Activated naive CD8-positive, alpha-beta T cell treated with anti-CD3 and anti-CD28 coated beads, Interleukin-2, amount 50 U/mL, for 24 hours (primary cell): ENCODE results near the gene AP5Z1.

Source experiments
- ATAC-seq: fragments of 150-1000 bp; cut with Tn5 transposase; one replicate; pipeline ENCODE4 v1.10.0; 2021
- DNase-seq: peaks from one replicate; pipeline ENCODE4 v3.0.0; 2021
- H3K27ac Mint-ChIP-seq: one replicate; pipeline ENCODE4 v1.8.0; 2021; ENCODE audit warnings: mild to moderate bottlenecking, mixed read lengths
- H3K27me3 Mint-ChIP-seq: one replicate; pipeline ENCODE4 v1.8.0; 2021; ENCODE audit warnings: mixed read lengths
- H3K36me3 Mint-ChIP-seq: one replicate; pipeline ENCODE4 v1.8.0; 2021; ENCODE audit warnings: low read depth, mixed read lengths
- H3K4me1 Mint-ChIP-seq: one replicate; pipeline ENCODE4 v1.8.0; 2021; ENCODE audit warnings: mixed read lengths
- H3K4me3 Mint-ChIP-seq: one replicate; pipeline ENCODE4 v1.8.0; 2021; ENCODE audit warnings: mild to moderate bottlenecking, moderate library complexity, mixed read lengths
- H3K9me3 Mint-ChIP-seq: one replicate; pipeline ENCODE4 v1.8.0; 2021; ENCODE audit warnings: mixed read lengths

Gene AP5Z1

DNA sequence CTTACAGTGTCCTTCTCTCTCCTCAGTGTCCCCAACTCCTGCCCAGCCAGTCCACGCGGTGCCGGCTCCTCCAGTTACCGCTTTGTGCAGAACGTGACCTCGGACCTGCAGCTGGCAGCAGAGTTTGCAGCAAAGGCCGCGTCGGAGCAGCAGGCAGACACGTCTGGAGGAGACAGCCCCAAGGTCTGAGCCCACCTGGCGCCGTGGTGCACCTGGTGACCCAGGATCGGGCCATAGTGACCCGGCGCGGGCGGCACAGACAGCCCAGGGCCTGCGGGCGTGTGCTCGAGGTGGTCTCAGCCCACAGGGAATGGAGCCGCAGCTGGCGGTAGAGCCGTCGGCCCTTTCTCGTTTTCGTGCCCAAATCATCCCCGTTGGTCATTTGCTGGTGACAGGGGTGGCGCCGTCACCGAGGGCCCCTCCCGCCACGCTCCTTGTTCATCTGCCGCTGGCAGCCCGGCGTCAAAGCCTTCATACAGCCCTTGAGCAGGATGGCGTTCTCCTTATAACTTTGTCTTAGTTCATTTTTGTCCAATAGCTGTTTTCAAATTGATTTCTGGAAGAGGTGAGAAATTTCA, 20.9 kb upstream of the AP5Z1 start:
- DNase-seq = no peak
- Mint-ChIP-seq H3K36me3 (peaks cover 12% of the 10 kb centered on the region), H3K27ac (no peak overlapping the region), H3K4me1 (peaks cover 14% of the 10 kb centered on the region), H3K9me3 (no peaks in the 10 kb centered on the region), H3K27me3 (no peaks in the 10 kb centered on the region), H3K4me3 (no peak overlapping the region)
- no peak for ATAC-seq

DNA sequence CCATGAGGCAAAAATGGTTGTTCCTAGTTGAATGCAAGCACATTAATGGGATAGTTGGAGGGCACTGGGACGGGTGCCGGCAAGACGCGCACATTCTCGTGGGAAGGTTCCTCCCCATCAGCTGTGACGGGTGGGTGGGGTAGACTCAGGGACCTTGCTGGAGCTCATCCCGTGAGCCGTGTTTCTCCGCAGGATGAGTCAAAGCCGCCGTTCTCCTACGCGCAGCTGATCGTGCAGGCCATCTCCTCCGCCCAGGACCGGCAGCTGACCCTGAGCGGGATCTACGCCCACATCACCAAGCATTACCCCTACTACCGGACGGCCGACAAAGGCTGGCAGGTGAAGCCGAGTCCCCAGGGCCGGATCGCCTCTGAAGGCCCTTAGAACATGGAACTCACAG, 20.4 kb upstream of the AP5Z1 start:
- no peaks in the 10 kb centered on the region for H3K9me3 Mint-ChIP-seq
- DNase-seq = no peak
- no peak for ATAC-seq
- H3K4me1 Mint-ChIP-seq = peaks cover 14% of the 10 kb centered on the region
- no peak overlapping the region for H3K4me3 Mint-ChIP-seq
- no peak overlapping the region for H3K27ac Mint-ChIP-seq
- H3K27me3 Mint-ChIP-seq = no peaks in the 10 kb centered on the region
- peaks cover 15% of the 10 kb centered on the region for H3K36me3 Mint-ChIP-seq

DNA sequence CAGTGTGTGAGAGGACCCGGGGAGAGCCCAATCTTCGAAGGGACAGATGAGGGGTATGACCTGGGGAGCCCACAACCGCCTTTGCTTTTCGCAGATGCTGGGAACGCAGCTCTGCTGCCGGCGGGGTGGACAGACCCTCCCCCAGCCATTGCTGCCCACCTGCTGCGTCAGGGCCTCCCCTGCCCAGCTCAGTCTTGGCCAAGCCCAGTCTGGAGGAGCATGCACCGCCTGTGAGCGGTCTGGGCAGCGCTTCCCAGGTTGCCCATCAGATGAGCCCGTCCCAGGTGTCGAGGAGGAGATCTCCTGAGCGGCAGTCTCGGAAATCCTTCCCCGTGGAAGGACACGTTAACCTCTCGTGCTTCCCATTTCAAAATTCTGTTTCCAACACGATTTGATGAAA, 17.3 kb upstream of the AP5Z1 start:
- ATAC-seq = no peak
- H3K9me3 Mint-ChIP-seq = no peaks in the 10 kb centered on the region
- peaks cover 19% of the 10 kb centered on the region for H3K36me3 Mint-ChIP-seq
- H3K4me3 Mint-ChIP-seq = no peak overlapping the region
- no peak for DNase-seq
- no peak overlapping the region for H3K27ac Mint-ChIP-seq
- no peaks in the 10 kb centered on the region for H3K27me3 Mint-ChIP-seq
- H3K4me1 Mint-ChIP-seq = peaks cover 6% of the 10 kb centered on the region

DNA sequence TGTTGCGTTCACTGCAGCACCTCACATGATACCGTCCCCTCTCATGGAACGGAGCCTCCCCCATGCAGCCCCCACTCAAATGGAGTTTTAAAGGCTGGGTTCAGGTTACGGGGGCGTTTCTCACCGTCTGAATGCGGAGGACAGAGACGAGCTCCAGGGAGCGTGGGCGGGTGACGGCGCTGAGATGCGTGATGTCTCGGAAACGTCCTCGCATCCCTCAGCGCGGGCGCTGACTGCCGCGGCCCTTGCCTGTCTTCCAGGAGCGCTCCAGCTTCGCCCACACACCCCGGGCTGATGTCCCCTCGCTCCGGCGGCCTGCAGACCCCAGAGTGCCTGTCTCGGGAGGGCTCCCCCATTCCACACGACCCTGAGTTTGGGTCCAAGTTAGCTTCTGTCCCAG, 16.6 kb upstream of the AP5Z1 start:
- no peak overlapping the region for H3K27ac Mint-ChIP-seq
- no peaks in the 10 kb centered on the region for H3K9me3 Mint-ChIP-seq
- ATAC-seq (no peak), DNase-seq (no peak)
- peaks cover under 1% of the 10 kb centered on the region for H3K4me1 Mint-ChIP-seq
- H3K4me3 Mint-ChIP-seq = no peak overlapping the region
- H3K27me3 Mint-ChIP-seq = no peaks in the 10 kb centered on the region
- peaks cover 19% of the 10 kb centered on the region for H3K36me3 Mint-ChIP-seq

- Mint-ChIP-seq H3K27ac (no peak overlapping the region), H3K9me3 (no peaks in the 10 kb centered on the region), H3K4me3 (no peak overlapping the region), H3K36me3 (peaks cover 19% of the 10 kb centered on the region), H3K27me3 (no peaks in the 10 kb centered on the region), H3K4me1 (no peaks in the 10 kb centered on the region)
- no peak for ATAC-seq
- DNase-seq = no peak
Observed at GRCh38 chr7:4759211-4759610, 16.2 kb upstream of the AP5Z1 start.

DNA sequence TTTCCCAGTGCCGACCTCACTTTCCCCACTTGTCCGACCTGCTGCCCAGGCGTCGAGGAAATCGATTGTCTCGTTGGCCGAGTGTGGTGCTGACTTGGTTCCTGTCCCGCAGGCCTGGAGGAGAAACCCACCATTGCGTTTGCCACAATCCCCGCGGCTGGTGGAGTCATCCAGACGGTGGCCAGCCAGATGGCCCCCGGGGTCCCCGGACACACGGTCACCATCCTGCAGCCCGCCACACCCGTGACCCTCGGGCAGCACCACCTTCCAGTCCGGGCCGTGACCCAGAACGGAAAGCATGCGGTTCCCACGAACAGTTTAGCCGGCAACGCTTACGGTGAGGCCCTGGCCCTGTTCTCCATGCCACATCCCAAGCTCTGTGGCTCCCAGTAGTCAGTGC, 14.5 kb upstream of the AP5Z1 start:
- H3K9me3 Mint-ChIP-seq = no peaks in the 10 kb centered on the region
- ATAC-seq (no peak), DNase-seq (no peak)
- H3K27ac Mint-ChIP-seq = no peak overlapping the region
- no peak overlapping the region for H3K4me3 Mint-ChIP-seq
- no peaks in the 10 kb centered on the region for H3K27me3 Mint-ChIP-seq
- no peaks in the 10 kb centered on the region for H3K4me1 Mint-ChIP-seq
- H3K36me3 Mint-ChIP-seq = peaks cover 11% of the 10 kb centered on the region

DNA sequence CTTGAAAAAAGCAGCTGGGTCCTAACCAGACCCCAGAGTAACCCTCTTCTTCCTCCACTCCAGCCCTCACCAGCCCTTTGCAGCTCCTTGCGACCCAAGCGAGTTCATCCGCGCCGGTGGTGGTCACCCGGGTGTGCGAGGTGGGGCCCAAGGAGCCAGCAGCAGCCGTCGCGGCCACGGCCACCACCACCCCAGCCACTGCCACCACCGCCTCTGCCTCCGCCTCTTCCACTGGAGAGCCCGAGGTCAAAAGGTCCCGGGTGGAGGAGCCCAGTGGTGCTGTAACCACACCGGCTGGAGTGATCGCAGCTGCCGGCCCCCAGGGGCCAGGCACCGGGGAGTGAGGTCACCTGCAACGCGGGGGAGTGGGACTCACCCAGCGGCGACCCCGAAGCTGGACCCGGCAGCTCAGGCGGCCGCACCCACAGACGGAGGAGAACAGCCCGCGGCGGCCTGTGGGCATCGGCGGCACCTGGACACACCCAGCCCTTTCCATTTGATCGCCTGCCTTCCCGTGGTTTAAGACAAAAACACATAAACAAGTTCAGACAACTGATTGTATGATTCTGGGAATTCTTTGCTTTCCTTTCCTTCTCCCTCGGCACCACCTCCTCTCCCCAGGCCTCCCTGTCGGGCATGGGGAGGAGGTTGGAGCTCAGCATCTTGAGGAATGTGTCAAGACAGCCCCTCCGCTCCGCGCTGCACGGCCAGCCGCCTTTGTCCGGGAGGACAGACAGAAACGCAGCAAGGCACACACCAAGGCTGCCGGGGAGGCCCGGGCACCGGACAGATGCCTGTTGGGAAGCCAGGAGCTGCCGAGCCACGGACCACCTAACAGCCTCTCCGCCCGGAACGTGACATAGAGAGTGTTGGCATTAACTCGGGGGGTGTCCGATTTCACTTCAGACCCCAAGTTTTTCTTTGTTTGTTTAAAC, 13.0 kb upstream of the AP5Z1 start:
- ATAC-seq = no peak

DNA sequence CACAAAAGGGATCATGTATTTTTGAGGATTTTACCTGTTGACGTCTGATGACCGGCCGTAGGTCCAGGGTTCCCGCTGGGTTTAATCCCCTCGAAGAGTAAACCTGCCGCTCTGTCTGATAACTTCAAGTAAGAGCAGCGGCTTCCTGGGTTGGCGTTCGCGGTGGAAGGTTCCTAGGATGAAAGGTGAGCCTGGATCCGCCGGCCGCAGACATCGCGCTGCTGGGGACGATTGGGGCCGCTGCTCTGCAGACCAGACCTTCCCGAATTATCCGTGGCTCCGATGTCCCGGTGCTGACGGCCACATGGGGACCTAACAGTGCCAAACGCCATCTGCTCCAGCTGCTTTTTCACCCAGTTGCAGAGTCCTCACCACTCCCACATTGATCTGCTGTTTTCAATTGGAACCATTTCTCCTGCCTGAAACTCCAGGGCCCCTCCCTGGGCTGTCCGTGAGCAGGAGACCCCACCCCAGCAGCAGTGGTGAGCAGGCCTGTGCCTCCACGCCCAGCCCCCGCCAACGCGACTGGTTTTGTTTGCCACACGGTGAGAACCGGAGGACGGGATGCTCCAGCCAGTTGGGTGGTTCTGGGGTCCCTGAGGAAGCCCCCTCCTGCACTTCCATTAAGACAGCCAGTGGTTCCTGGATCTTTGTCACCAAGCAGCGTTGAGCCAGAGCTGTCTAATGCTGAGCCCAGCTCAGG, 12.2 kb upstream of the AP5Z1 start:
- H3K9me3 Mint-ChIP-seq = no peaks in the 10 kb centered on the region
- no peak for DNase-seq
- H3K27ac Mint-ChIP-seq = no peak overlapping the region
- H3K4me3 Mint-ChIP-seq = no peak overlapping the region
- peaks cover 11% of the 10 kb centered on the region for H3K36me3 Mint-ChIP-seq
- H3K27me3 Mint-ChIP-seq = no peaks in the 10 kb centered on the region
- no peak for ATAC-seq
- no peaks in the 10 kb centered on the region for H3K4me1 Mint-ChIP-seq

More for the DNA sequence above, 13.0 kb upstream of the AP5Z1 start:
- H3K4me3 Mint-ChIP-seq = no peak overlapping the region
- H3K36me3 Mint-ChIP-seq = peaks cover 11% of the 10 kb centered on the region
- H3K4me1 Mint-ChIP-seq = no peaks in the 10 kb centered on the region
- H3K27ac Mint-ChIP-seq = no peak overlapping the region
- no peak for DNase-seq
- H3K27me3 Mint-ChIP-seq = no peaks in the 10 kb centered on the region
- H3K9me3 Mint-ChIP-seq = no peaks in the 10 kb centered on the region

DNA sequence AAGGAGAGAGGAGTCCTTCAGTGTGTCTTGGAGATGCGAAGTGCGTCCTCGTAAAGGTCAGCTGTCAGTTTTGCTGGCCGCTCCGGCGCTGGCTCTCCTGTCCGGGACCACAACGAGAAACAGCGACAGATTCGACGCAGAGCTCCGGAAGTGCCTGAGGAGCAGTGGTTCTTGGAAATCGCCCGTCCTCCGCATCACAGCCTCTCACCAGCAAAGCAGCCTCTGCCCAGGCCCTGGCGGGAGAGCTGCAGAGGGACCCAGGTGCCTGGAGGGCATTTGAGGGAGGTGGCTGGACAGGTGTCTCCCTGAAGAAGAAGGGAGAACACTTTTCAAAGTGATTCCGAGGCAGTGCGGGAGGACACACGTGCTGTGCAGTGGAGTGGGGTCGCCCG, 11.6 kb upstream of the AP5Z1 start:
- H3K4me1 Mint-ChIP-seq = no peaks in the 10 kb centered on the region
- no peaks in the 10 kb centered on the region for H3K9me3 Mint-ChIP-seq
- H3K4me3 Mint-ChIP-seq = no peak overlapping the region
- H3K27ac Mint-ChIP-seq = no peak overlapping the region
- DNase-seq (no peak), ATAC-seq (no peak)
- H3K27me3 Mint-ChIP-seq = no peaks in the 10 kb centered on the region
- H3K36me3 Mint-ChIP-seq = peaks cover 11% of the 10 kb centered on the region

DNA sequence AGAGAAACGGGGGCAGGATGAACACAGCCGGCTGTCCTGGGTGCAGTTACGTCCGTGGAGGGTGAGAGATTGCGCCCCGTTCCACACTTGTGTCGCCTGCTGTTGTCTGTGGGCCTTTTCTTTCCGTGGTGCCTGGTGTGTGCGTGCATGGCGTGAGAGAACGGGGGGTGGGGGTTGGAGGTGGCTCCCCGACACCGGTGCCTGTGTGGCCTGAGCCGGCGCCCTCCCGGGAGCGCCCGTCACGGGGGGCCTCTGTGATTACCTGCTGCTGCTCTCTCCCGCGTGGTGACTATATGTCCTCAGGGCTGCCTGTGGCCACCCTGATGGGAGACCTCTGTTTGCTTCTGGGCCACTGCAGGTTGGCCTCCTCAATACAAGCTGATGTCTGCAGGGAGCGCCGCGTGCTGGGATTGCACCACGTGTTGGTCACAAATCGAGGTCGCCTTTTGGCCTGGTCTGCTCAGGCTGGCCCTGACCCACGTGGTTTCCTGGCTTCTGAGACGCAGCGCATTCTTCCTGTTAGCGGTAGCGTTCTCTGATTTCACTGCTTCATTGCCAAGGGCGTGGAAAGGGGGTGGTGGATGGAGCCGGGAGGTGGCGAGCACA, 10.9 kb upstream of the AP5Z1 start:
- ATAC-seq (no peak), DNase-seq (no peak)
- no peak overlapping the region for H3K4me3 Mint-ChIP-seq
- H3K4me1 Mint-ChIP-seq = no peaks in the 10 kb centered on the region
- peaks cover 11% of the 10 kb centered on the region for H3K36me3 Mint-ChIP-seq
- H3K9me3 Mint-ChIP-seq = no peaks in the 10 kb centered on the region
- H3K27ac Mint-ChIP-seq = peak overlapping the region; percentile 39
- no peaks in the 10 kb centered on the region for H3K27me3 Mint-ChIP-seq

DNA sequence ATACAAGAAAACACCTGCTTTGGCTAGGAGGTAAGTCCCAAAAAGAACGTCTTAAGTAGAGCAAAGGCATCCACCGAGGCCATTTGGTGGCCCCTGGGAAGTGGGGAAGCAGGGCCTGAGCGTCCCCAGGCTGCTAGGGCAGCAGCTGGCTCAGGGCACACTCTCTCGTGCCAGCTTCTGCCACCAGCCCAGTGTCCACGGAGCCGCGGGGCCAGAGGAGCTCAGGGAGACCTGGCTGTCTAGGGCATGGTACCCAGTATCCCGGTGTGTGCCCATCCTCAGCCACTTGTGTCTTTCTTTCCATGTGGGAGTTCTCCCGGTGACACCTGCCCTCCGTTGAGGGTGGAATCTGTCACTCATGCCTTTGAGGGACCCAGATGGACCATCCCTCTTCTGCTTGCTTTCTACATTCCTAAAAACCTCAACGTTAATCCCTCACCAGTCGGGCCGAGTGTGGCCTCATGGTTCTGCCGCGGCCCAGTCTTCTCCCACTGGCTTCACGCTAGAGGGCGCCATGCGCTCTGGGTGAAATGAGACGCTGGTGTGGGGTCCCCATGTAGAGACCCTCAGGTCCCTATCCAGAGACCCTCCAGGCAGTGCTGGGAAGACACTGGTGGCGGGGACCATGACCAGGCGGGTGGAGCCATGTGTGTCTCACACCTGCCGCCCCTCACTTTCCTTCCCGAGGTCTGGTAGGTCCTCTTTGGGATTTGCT, 9.5 kb upstream of the AP5Z1 start:
- Mint-ChIP-seq H3K27me3 (no peaks in the 10 kb centered on the region), H3K4me3 (no peak overlapping the region), H3K36me3 (peaks cover 5% of the 10 kb centered on the region), H3K9me3 (no peaks in the 10 kb centered on the region), H3K27ac (no peak overlapping the region), H3K4me1 (no peaks in the 10 kb centered on the region)
- DNase-seq = no peak
- no peak for ATAC-seq

GRCh38 chr7:4766666-4767519, 8.5 kb upstream of the AP5Z1 start:
- DNase-seq (no peak), ATAC-seq (no peak)
- no peak overlapping the region for H3K27ac Mint-ChIP-seq
- H3K36me3 Mint-ChIP-seq = peaks cover 5% of the 10 kb centered on the region
- no peak overlapping the region for H3K4me3 Mint-ChIP-seq
- H3K4me1 Mint-ChIP-seq = no peaks in the 10 kb centered on the region
- H3K27me3 Mint-ChIP-seq = no peaks in the 10 kb centered on the region
- H3K9me3 Mint-ChIP-seq = no peaks in the 10 kb centered on the region

DNA sequence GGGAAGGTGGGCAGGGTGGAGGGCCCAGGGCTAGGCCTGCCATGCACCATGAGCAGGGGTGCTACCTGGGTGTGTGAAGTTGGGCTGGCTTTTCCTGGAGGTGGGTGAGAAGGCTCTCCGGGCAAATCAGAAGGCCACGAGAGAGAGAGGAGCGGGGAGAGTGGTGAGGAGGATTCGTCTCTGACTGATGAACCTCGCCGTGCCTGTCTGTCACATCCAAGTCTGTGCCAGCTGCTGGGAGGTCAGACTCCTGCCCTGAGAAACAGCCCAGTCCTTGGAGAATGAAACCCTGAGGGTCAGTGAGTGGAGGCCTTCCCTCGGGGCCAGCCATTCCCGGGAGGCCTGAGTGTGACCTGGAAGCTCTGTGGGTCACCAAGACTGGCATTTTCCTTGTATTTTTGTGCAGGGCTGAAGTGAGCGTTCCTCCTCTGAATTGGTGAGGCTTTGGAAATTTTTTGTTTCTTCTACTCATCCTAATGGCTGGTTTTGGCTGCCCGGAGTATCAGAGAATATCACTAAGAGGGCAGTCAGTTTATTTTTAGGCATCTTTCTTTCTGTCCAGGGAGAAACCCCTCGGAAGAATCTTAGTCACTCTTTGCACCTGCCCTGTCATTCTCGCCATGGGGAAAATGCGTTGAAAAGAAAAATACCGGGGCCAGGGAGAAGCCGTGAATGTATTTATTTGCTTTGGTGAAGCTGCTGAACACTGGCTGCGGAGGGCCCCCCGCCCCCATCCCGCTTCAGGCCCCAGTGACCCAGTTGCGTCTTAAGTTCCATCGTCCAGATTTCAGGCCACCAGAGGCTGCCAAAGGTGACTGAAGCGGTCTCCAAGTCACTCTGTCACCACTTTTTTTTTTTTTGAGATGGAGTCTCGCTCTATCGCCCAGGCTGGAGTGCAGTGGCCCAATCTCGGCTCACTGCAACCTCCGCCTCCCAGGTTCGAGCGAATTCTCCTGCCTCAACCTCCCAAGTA, 6.5 kb upstream of the AP5Z1 start:
- ATAC-seq = no peak
- Mint-ChIP-seq H3K27ac (peak overlapping the region; percentile 69), H3K36me3 (no peaks in the 10 kb centered on the region), H3K27me3 (no peaks in the 10 kb centered on the region), H3K4me3 (no peak overlapping the region), H3K4me1 (peaks cover 2% of the 10 kb centered on the region), H3K9me3 (no peaks in the 10 kb centered on the region)
- DNase-seq = no peak
